Putamen (tissue), 1 donor: ENCODE measurements around the gene TXNDC12.
"Not testable (repeated sequence)": the region's sequence is repeated elsewhere in the genome, so short reads cannot be mapped to it uniquely, and the experiment has no call there.

Experiments
- DNase-seq: peaks from one replicate; pipeline ENCODE4 v3.0.0-alpha.2; 2016; ENCODE audit warnings: low spot score

Gene TXNDC12

GRCh38 chr1:52045666-52046195, 9.3 kb downstream of the TXNDC12 start:
- DNase-seq, result not testable (repeated sequence)

- no peak for DNase-seq
Observed at GRCh38 chr1:52045236-52045635, 9.8 kb downstream of the TXNDC12 start.

GRCh38 chr1:52041551-52042185, 13.3 kb downstream of the TXNDC12 start:
- DNase-seq, result no peak

DNA sequence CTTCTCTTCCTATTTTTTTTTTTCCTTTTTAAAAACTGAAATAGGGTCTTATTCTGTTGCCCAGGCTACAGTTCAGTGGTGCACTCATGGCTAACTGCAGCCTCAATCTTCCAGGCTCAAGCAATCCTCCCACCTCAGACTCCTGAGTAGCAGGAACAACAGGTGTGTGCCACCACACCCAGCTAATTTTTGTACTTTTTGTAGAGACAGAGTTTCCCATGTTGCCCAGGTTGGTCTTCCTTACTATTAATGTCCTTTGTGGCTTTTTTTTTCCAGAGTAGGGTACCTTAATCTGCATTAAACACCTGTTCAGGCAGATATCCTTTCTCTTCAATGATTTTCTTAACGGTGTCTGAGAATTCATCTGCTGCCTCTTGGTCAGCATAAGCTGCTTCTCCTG, 17.1 kb downstream of the TXNDC12 start:
- DNase-seq, result no peak

- no peak for DNase-seq
Observed at GRCh38 chr1:52037402-52037814, 17.6 kb downstream of the TXNDC12 start.

DNA sequence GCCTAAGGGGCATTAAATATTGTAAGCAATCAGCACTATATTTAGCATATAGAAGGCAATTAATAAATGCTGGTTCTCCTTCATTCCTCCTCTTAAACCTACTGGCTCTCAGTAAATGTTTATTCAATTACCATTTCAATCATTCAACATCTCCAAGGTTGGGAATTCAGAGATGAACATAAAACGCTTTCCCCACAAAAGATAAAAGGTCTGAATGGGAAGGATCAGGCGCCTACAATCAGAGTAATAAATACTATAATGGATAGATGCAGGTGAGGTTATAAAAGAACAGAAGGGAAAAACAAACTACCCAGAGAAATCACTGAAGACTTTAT, 21.0 kb downstream of the TXNDC12 start:
- no peak for DNase-seq

GRCh38 chr1:52033190-52034049, 21.6 kb downstream of the TXNDC12 start, which contains the start of gene KTI12:
Gene KTI12, minus strand, starts transcription at chr1:52033810. Its CDS starts 49 bp downstream, at chr1:52033761.
- DNase-seq, result peak; percentile 90

GRCh38 chr1:52032785-52033131, 22.2 kb downstream of the TXNDC12 start:
- DNase-seq, result no peak

DNA sequence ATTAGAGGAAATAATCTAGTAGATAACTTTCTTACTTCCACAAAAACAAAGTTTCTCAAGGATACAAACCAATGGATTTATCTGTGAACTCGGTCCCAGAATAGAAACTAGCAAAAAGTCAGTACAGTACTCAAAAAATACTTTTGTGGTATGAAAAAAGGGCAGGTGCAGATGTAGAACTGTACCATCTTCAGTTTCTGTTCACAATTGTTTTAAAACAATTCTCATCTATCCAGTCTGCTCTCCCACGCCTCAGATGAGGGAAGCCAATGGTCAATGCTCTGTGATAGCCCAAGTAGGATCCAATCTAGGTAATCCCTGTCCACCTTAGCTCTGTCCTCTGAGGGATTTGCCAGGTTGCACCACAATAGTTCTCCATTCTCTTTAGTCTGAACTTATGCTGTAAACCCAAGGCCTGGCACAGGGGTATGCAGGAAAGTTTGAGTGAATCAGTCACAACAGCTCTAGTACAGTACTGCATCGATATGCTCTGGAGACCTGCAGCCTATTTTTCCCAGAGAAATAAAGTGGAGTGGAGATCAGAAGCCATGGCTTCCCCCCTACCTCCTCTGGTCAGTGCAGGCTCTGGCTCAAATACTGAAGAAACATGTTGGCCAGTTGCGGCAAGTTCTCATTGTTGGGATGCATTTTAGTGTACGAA, 22.7 kb downstream of the TXNDC12 start:
- no peak for DNase-seq

- not testable (repeated sequence) for DNase-seq
Observed at GRCh38 chr1:52028839-52029238, 26.2 kb downstream of the TXNDC12 start.

- no peak for DNase-seq
Observed at GRCh38 chr1:52028328-52028727, 26.7 kb downstream of the TXNDC12 start.

DNA sequence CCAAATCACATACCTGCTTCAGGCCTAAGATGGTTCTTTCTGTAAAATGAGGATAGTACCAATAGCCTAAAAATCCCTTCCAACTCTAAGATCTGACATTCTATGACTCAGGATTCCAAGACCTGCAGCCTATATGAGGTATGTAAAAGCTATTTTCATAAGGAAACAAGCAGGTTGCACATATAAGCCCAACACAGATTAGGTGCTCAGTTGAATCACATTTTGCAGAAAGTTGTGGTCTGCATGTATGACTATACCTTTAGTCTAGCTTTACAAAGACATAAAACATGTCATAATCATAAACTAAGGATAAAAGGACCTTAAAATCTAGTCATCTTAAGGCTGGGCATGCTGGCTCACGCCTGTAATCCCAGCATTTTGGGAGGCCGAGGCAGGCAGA, 28.7 kb downstream of the TXNDC12 start:
- DNase-seq, result no peak

GRCh38 chr1:52022133-52022532, 32.9 kb downstream of the TXNDC12 start:
- DNase-seq, result no peak

DNA sequence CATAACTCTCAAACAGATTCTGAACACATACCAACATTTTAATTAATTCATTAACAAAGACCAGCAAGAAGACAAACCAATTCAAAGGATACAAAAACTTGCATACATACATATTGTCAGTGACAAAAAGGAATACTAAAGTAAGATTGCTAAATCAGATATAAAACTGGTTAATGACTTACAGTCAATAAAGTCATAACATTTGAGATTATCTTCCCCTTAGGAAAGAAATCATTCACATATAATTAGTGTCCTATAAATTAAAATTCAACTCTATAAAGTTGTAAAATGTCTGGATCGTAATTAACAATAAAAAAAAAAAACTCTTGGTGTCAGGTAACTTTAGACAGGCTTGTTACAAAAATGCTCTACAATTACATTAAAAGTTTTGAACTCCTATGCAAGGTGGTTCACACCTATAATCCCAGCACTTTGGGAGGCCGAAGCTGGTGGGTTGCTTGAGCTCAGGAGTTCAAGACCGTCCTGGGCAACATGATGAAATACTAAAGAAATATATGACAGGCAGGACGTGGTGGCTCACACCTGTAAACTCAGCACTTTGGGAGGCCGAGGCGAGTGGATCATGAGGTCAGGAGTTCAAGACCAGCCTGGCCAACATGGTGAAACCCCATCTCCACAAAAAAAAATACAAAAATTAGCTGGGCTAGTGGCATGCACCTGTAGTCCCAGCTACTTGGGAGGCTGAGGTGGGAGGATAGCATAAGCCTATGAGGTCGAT, 46.8 kb downstream of the TXNDC12 start:
- DNase-seq, result no peak

GRCh38 chr1:52007215-52008002, 47.6 kb downstream of the TXNDC12 start:
- DNase-seq, result no peak

DNA sequence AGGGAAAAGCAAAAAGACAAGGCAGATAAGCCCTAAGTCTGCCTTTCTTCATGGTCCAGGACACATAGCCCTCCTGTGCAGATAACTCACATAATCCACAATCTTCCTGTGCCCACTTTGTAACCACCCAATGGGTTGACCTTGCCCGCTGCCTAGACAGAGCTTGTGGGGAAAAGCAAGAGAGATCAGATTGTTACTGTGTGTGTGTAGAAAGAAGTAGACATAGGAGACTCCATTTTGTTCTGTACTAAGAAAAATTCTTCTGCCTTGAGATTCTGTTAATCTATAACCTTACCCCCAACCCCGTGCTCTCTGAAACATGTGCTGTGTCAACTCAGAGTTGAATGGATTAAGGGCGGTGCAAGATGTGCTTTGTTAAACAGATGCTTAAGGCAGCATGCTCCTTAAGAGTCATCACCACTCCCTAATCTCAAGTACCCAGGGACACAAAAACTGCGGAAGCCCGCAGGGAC, 48.9 kb downstream of the TXNDC12 start:
- DNase-seq, result not testable (repeated sequence)

- DNase-seq, result not testable (repeated sequence)
Observed at GRCh38 chr1:52005548-52005947, 49.4 kb downstream of the TXNDC12 start.

- DNase-seq, result no peak
Observed at GRCh38 chr1:52003877-52004276, 51.1 kb downstream of the TXNDC12 start.

DNA sequence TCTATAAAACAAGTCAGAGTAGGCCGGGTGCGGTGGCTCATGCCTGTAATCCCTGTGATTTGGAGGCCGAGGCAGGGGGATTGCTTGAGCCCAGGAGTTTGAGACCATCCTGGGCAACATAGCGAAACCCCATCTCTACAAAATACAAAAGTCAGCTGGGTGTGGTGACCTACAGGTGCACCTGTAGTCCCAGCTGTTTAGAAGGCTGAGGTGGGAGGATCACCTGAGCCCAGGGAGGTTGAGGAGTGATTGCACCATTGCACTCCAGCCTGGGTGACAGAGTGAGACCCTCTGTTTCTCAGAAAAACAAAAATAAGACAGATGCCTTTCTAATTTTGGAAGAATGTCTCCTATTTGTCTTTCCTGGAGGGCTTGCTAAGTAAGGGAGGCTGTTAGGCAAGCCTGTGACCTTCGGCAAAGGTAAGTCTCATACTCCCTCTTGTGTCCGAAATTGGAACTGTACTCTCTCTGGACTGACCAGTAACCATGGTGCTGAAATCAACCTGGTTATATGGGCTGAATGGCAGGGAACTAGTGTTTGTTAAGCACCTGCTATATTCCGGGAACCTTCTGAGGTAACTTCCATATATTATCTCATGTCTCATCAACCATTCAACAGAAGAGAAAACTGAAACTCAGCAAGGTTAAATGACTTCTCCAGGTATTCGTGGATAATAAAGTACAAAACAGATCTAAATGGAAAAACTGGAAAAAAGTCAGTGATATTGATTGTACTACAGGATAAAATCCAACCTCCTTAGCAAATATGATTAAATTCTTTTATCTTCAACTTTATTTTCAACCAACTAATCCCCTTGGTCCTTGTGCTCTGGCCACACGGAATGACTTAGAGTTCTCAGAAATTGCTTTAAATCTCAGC, 52.7 kb downstream of the TXNDC12 start:
- peak; percentile 53 for DNase-seq

DNA sequence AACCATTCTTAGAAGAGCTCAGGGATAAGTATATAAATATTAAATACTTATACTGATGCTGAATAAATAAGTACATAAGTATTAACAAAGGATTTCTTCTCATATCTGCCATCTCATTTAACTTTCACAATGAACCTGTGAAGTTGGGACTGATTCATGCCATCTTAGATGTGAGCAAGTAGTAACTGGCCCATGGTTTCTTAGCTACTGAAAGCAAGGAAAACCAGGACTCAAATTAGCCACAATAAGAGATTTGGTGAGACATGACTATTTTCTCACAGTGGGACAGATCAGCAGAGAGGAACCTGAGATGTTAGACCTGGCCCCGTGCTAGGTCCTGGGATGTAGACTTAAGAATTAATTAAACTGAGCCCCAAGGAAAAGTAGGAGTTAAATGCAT, 56.3 kb downstream of the TXNDC12 start:
- no peak for DNase-seq
